Mononuclear cell (primary cell): ENCODE measurements around the gene SNRPA1. TPM values are rescaled to one million over a fixed set of nuclear protein-coding genes. Genes with fewer than 3 reads are reported as not detected.

Source experiments
- H3K27me3 ChIP-seq: 2 replicates; pipeline ENCODE4 v1.6.0; 2011; ENCODE audit warnings: low read length, control low read depth; ENCODE audit not compliant: insufficient read depth
- H3K4me1 ChIP-seq: 2 replicates; pipeline ENCODE4 v1.5.1; 2011; ENCODE audit warnings: mild to moderate bottlenecking, low read length, control low read depth; ENCODE audit not compliant: insufficient read depth
- H3K4me3 ChIP-seq: 2 replicates; pipeline ENCODE4 v1.5.1; 2011; ENCODE audit warnings: mild to moderate bottlenecking, low read length, moderate library complexity
- H3K9me3 ChIP-seq: 2 replicates; pipeline ENCODE4 v1.5.1; 2011; ENCODE audit warnings: low read depth, mild to moderate bottlenecking, control low read depth, low read length
- total RNA-seq: library from RNA; depleted of rRNA; stranded (reverse); fragments of >200 nt; gene quantifications from one replicate; pipeline ENCODE4 v1.2.3, GENCODE V29; 2012

Gene SNRPA1
- total RNA-seq, 1 donor: 76.1 TPM

GRCh38 chr15:101264911-101265641 is 30.0 kb downstream of the SNRPA1 start:
- H3K4me3 ChIP-seq: no peak overlapping the region
- no peaks in the 10 kb centered on the region for H3K9me3 ChIP-seq
- no peaks in the 10 kb centered on the region for H3K4me1 ChIP-seq
- H3K27me3 ChIP-seq: no peaks in the 10 kb centered on the region

GRCh38 chr15:101264011-101264410 is 31.0 kb downstream of the SNRPA1 start:
- Histone ChIP-seq H3K4me3 (no peak overlapping the region), H3K27me3 (no peaks in the 10 kb centered on the region), H3K9me3 (no peaks in the 10 kb centered on the region), H3K4me1 (no peaks in the 10 kb centered on the region)

GRCh38 chr15:101262551-101262950 is 32.5 kb downstream of the SNRPA1 start:
- Histone ChIP-seq H3K9me3 (no peaks in the 10 kb centered on the region), H3K27me3 (no peaks in the 10 kb centered on the region), H3K4me3 (no peak overlapping the region), H3K4me1 (no peaks in the 10 kb centered on the region)

- no peak overlapping the region for H3K4me3 ChIP-seq
- H3K9me3 ChIP-seq: no peaks in the 10 kb centered on the region
- H3K4me1 ChIP-seq: no peaks in the 10 kb centered on the region
- H3K27me3 ChIP-seq: no peaks in the 10 kb centered on the region
Observed at GRCh38 chr15:101258238-101259144, 36.6 kb downstream of the SNRPA1 start.

- Histone ChIP-seq H3K27me3 (no peaks in the 10 kb centered on the region), H3K4me1 (peaks cover 8% of the 10 kb centered on the region), H3K4me3 (no peak overlapping the region), H3K9me3 (no peaks in the 10 kb centered on the region)
Observed at GRCh38 chr15:101256757-101257156, 38.3 kb downstream of the SNRPA1 start.

- H3K9me3 ChIP-seq: no peaks in the 10 kb centered on the region
- no peak overlapping the region for H3K4me3 ChIP-seq
- H3K27me3 ChIP-seq: no peaks in the 10 kb centered on the region
- H3K4me1 ChIP-seq: peaks cover 10% of the 10 kb centered on the region
Observed at GRCh38 chr15:101255615-101256241, 39.3 kb downstream of the SNRPA1 start.

GRCh38 chr15:101255051-101255395 is 40.0 kb downstream of the SNRPA1 start:
- H3K4me3 ChIP-seq: no peak overlapping the region
- H3K4me1 ChIP-seq: peaks cover 17% of the 10 kb centered on the region
- no peaks in the 10 kb centered on the region for H3K9me3 ChIP-seq
- H3K27me3 ChIP-seq: no peaks in the 10 kb centered on the region

- Histone ChIP-seq H3K27me3 (no peaks in the 10 kb centered on the region), H3K4me1 (peaks cover 23% of the 10 kb centered on the region), H3K9me3 (no peaks in the 10 kb centered on the region), H3K4me3 (no peak overlapping the region)
Observed at GRCh38 chr15:101254157-101255050, 40.6 kb downstream of the SNRPA1 start.

- peak overlapping the region; percentile 63 for H3K4me3 ChIP-seq
- H3K27me3 ChIP-seq: no peaks in the 10 kb centered on the region
- H3K4me1 ChIP-seq: peaks cover 39% of the 10 kb centered on the region
- H3K9me3 ChIP-seq: no peaks in the 10 kb centered on the region
Observed at GRCh38 chr15:101252836-101253235, 42.2 kb downstream of the SNRPA1 start.

GRCh38 chr15:101251830-101252820 is 42.9 kb downstream of the SNRPA1 start, which contains the start of gene CHSY1:
Gene CHSY1, minus strand, starts transcription at chr15:101252048. Its CDS starts 592 bp downstream, at chr15:101251456.
- Histone ChIP-seq H3K4me1 (peaks cover 45% of the 10 kb centered on the region), H3K27me3 (no peaks in the 10 kb centered on the region), H3K9me3 (no peaks in the 10 kb centered on the region), H3K4me3 (peak within 1 kb of the TSS; percentile 65)

- peak overlapping the region; percentile 65 for H3K4me3 ChIP-seq
- H3K4me1 ChIP-seq: peaks cover 55% of the 10 kb centered on the region
- H3K9me3 ChIP-seq: no peaks in the 10 kb centered on the region
- H3K27me3 ChIP-seq: no peaks in the 10 kb centered on the region
Observed at GRCh38 chr15:101250873-101251829, 43.9 kb downstream of the SNRPA1 start.

- H3K4me1 ChIP-seq: peaks cover 63% of the 10 kb centered on the region
- H3K27me3 ChIP-seq: no peaks in the 10 kb centered on the region
- peak overlapping the region; percentile 65 for H3K4me3 ChIP-seq
Observed at GRCh38 chr15:101250341-101250831, 44.7 kb downstream of the SNRPA1 start.

More at GRCh38 chr15:101250341-101250831, 44.7 kb downstream of the SNRPA1 start:
- no peaks in the 10 kb centered on the region for H3K9me3 ChIP-seq
